Measurements from ENCODE around the gene TRABD2A.

The TRABD2A gene

GRCh38 chr2:84849271-84849952 is 31.5 kb downstream of the TRABD2A start:
- no peak for DNase-seq

GRCh38 chr2:84847326-84848050 is 33.4 kb downstream of the TRABD2A start:
- DNase-seq, result no peak

GRCh38 chr2:84846741-84847142 is 34.1 kb downstream of the TRABD2A start:
- DNase-seq, result no peak

- DNase-seq, result no peak
Measured at GRCh38 chr2:84846041-84846663, 34.7 kb downstream of the TRABD2A start.

GRCh38 chr2:84844141-84844540 is 36.7 kb downstream of the TRABD2A start:
- no peak for DNase-seq

GRCh38 chr2:84841577-84841976 is 39.3 kb downstream of the TRABD2A start:
- no peak for DNase-seq

- peak; percentile 35 for DNase-seq
Measured at GRCh38 chr2:84840306-84840705, 40.6 kb downstream of the TRABD2A start.

- DNase-seq, result no peak
Measured at GRCh38 chr2:84839851-84840250, 41.0 kb downstream of the TRABD2A start.

GRCh38 chr2:84838434-84839145 is 42.3 kb downstream of the TRABD2A start:
- no peak for DNase-seq

GRCh38 chr2:84836215-84836614 is 44.7 kb downstream of the TRABD2A start:
- DNase-seq, result no peak

- DNase-seq, result no peak
Measured at GRCh38 chr2:84833481-84834150, 47.3 kb downstream of the TRABD2A start.

GRCh38 chr2:84832772-84833461 is 48.0 kb downstream of the TRABD2A start:
- DNase-seq, result peak; percentile 48

GRCh38 chr2:84830758-84831500 is 50.0 kb downstream of the TRABD2A start:
- DNase-seq, result no peak

- DNase-seq, result peak; percentile 76
Measured at GRCh38 chr2:84830095-84830494, 50.8 kb downstream of the TRABD2A start.

- no peak for DNase-seq
Measured at GRCh38 chr2:84829693-84830092, 51.2 kb downstream of the TRABD2A start.

GRCh38 chr2:84827978-84828575 is 52.8 kb downstream of the TRABD2A start:
- no peak for DNase-seq

GRCh38 chr2:84823788-84824187 is 57.1 kb downstream of the TRABD2A start:
- DNase-seq, result no peak

GRCh38 chr2:84823229-84823628 is 57.7 kb downstream of the TRABD2A start:
- DNase-seq, result no peak

- DNase-seq, result no peak
Measured at GRCh38 chr2:84821806-84822205, 59.1 kb downstream of the TRABD2A start.

- DNase-seq, result no peak
Measured at GRCh38 chr2:84817239-84817655, 63.6 kb downstream of the TRABD2A start.

- no peak for DNase-seq
Measured at GRCh38 chr2:84816426-84817026, 64.4 kb downstream of the TRABD2A start.

Measured in OCI-M1 (cell line).